Neural crest cell (in vitro differentiated cells): ENCODE measurements around the gene HDAC5. TPM values are rescaled to one million over a fixed set of nuclear protein-coding genes. Genes with fewer than 3 reads are reported as not detected.

Experiments used
- DNase-seq: peaks from one replicate; pipeline ENCODE4 v3.0.0; 2021; ENCODE audit warnings: low read depth, mixed read lengths, low spot score
- H3K27ac Mint-ChIP-seq: one replicate; pipeline ENCODE4 v1.8.0; 2021; ENCODE audit warnings: mild to moderate bottlenecking, mixed read lengths; ENCODE audit not compliant: unreplicated experiment
- H3K27me3 Mint-ChIP-seq: 2 replicates; pipeline ENCODE4 v1.8.0; 2021; ENCODE audit warnings: low read depth, mild to moderate bottlenecking, mixed read lengths
- H3K36me3 Mint-ChIP-seq: 2 replicates; pipeline ENCODE4 v1.8.0; 2021; ENCODE audit warnings: low read depth, mild to moderate bottlenecking, mixed read lengths
- H3K4me1 Mint-ChIP-seq: 2 replicates; pipeline ENCODE4 v1.8.0; 2021; ENCODE audit warnings: mixed read lengths
- H3K4me3 Mint-ChIP-seq: one replicate; pipeline ENCODE4 v1.8.0; 2021; ENCODE audit warnings: mild to moderate bottlenecking, mixed read lengths
- H3K9me3 Mint-ChIP-seq: 2 replicates; pipeline ENCODE4 v1.8.0; 2021; ENCODE audit warnings: mixed read lengths
- total RNA-seq: library from RNA; stranded (reverse); gene quantifications from 2 replicates; pipeline ENCODE4 v1.2.1, GENCODE V29; 2021
- TF ChIP-seq, protein P1 (sequence below): fragments of 200-600 bp; sonication (generic); conservative IDR thresholded peaks from 2 replicates; pipeline ENCODE4 v1.5.0; 2021; ENCODE audit warnings: antibody characterized with exemption, mild to moderate bottlenecking

HDAC5 gene
- total RNA-seq, 1 donor from 2014 or later, result 27.1 TPM

DNA sequence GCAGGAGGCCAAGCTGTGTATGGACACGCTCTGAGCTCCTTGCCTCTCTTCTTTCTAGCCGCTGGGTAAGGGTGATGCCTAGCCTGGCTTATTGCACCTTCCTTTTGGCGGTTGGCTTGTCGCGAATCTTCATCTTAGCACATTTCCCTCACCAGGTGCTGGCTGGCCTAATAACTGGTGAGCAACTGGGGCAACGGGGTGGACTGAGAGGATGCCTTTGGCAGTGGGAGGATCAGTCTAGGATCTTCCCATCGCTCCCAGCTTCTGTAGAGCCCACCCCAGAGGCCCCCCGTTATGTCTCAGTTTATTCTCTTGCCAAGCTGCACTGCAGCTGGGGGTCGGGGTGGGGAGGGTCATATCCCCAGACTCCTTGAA, 48.5 kb downstream of the HDAC5 start:
- DNase-seq, result no peak
- TF ChIP-seq, protein P1, sequence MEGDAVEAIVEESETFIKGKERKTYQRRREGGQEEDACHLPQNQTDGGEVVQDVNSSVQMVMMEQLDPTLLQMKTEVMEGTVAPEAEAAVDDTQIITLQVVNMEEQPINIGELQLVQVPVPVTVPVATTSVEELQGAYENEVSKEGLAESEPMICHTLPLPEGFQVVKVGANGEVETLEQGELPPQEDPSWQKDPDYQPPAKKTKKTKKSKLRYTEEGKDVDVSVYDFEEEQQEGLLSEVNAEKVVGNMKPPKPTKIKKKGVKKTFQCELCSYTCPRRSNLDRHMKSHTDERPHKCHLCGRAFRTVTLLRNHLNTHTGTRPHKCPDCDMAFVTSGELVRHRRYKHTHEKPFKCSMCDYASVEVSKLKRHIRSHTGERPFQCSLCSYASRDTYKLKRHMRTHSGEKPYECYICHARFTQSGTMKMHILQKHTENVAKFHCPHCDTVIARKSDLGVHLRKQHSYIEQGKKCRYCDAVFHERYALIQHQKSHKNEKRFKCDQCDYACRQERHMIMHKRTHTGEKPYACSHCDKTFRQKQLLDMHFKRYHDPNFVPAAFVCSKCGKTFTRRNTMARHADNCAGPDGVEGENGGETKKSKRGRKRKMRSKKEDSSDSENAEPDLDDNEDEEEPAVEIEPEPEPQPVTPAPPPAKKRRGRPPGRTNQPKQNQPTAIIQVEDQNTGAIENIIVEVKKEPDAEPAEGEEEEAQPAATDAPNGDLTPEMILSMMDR, result no peak

DNA sequence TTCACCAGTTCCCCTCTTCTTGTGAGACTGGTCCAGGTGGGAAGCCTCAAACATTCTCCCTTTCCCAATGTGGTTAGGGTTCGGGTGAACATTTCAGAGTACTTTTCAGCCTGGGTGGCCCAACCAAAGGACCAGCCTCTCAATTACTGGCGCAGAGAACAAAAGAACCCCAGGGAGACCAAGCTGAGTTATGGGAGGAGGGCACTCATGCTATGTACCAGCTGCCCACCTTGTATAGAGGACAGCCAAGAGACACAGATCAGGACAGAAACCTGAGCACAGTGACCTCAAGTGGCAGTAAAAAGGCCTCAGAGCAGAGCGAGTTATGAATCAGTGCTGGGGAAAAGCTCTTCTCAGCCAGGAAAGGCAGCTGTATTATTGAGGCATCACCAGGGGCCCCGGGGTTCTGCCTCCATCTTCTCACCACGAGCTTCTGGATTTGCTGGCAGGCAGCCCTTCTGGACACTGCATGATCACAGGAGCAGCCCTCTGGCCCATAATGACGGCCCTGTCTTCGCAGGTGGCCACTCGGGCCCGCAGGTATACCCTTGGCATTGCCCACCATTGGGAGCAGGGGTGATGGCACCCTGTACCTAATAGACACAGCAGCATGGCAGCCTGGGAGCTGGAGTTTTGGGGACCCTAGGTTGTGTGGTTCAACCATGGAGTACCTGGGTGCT, 49.1 kb downstream of the HDAC5 start:
- Mint-ChIP-seq H3K4me1 (peaks cover 32% of the 10 kb centered on the region), H3K4me3 (peak overlapping the region; percentile 67), H3K36me3 (peaks cover 2% of the 10 kb centered on the region), H3K27me3 (no peaks in the 10 kb centered on the region), H3K27ac (peak overlapping the region; percentile 75), H3K9me3 (no peaks in the 10 kb centered on the region)
- no peak for DNase-seq
- TF ChIP-seq, protein P1, result no peak

More for the DNA sequence above, 48.5 kb downstream of the HDAC5 start:
- Mint-ChIP-seq H3K36me3 (peaks cover 5% of the 10 kb centered on the region), H3K4me3 (peak overlapping the region; percentile 47), H3K9me3 (no peaks in the 10 kb centered on the region), H3K27ac (no peak overlapping the region), H3K27me3 (no peaks in the 10 kb centered on the region), H3K4me1 (peaks cover 32% of the 10 kb centered on the region)

DNA sequence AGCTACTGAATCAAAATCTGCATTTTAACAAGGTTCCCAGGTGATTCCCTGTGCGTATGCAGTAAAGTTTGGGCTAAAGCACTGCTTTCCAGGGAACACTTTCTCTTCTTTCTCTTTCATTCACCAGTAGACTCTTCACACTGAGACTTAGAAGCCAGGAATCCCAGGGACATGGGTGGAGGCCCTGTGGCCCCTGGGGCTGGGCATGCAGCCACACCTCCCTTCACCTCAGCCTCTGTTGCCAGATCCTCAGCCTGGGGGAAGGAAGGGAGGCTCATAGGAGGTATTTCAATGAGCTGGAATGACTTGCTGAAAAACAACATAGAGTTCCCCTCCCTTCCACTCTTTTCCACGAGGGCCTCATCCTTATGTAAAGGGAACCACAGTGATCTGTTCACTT, 51.7 kb downstream of the HDAC5 start:
- DNase-seq, result no peak
- no peaks in the 10 kb centered on the region for H3K27me3 Mint-ChIP-seq
- H3K9me3 Mint-ChIP-seq, result no peaks in the 10 kb centered on the region
- H3K36me3 Mint-ChIP-seq, result no peaks in the 10 kb centered on the region
- TF ChIP-seq, protein P1, result no peak
- H3K27ac Mint-ChIP-seq, result peak overlapping the region; percentile 83
- H3K4me1 Mint-ChIP-seq, result peaks cover 33% of the 10 kb centered on the region
- H3K4me3 Mint-ChIP-seq, result peak overlapping the region; percentile 94

DNA sequence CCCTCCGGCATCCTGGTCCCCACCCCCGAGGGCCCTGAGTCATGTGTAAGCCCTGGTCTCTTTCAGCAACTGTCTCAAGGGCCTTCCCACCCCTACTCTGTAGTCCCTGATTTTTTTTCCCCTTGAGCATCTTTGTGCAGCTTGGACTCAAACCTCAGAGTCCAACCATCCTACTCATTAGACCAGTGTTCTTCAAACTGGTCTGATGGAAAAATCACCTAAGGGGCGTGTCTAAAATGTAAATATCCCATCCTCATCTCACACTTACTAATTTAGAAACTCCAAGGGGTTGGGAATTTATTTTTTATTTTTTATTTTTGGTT, 52.3 kb downstream of the HDAC5 start:
- no peaks in the 10 kb centered on the region for H3K9me3 Mint-ChIP-seq
- peak overlapping the region; percentile 99 for H3K27ac Mint-ChIP-seq
- H3K4me3 Mint-ChIP-seq, result peak overlapping the region; percentile 94
- TF ChIP-seq, protein P1, result no peak
- no peak for DNase-seq
- no peaks in the 10 kb centered on the region for H3K27me3 Mint-ChIP-seq
- H3K4me1 Mint-ChIP-seq, result peaks cover 37% of the 10 kb centered on the region
- no peaks in the 10 kb centered on the region for H3K36me3 Mint-ChIP-seq

DNA sequence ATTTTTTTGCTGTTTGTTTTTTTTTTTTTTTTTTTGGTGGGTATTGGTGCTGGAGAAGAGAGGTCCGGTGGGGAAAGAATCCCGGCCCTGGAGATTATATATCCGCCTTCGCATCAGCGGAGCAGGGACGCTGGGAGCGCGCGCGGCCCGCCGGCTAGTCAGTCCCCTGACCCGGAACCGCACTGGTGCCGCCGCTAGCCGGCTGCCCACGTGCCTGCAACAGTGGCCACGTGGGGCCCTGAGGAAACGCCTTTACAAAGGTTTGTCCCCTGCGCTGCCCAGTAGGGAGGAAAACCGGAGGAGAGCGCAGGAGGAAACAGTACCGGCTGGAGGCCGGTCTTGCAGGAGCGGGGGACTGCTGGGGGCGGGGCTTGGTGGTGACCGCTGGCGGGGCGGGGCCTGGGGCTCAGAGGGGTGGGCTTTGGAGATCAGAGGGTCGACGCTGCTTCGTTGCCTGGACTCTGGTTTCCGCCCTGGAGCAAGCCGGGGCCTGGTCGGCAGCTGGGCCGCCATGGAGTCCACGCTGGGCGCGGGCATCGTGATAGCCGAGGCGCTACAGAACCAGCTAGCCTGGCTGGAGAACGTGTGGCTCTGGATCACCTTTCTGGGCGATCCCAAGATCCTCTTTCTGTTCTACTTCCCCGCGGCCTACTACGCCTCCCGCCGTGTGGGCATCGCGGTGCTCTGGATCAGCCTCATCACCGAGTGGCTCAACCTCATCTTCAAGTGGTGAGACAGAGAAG, 52.8 kb downstream of the HDAC5 start, which contains the start of gene G6PC3:
Gene G6PC3, plus strand, starts transcription at position 281 of the 743 bp plus-strand sequence. Its CDS starts 231 bp downstream, at position 512.
- peak within 1 kb of the TSS; percentile 99 for H3K27ac Mint-ChIP-seq
- no peaks in the 10 kb centered on the region for H3K27me3 Mint-ChIP-seq
- no peaks in the 10 kb centered on the region for H3K36me3 Mint-ChIP-seq
- H3K9me3 Mint-ChIP-seq, result no peaks in the 10 kb centered on the region
- peak; percentile 96 for DNase-seq
- peak within 1 kb of the TSS; percentile 94 for H3K4me3 Mint-ChIP-seq
- H3K4me1 Mint-ChIP-seq, result peaks cover 40% of the 10 kb centered on the region
- TF ChIP-seq, protein P1, result no peak
